ENCODE results near the gene TM4SF20.
"Not testable (repeated sequence)": the region's sequence is repeated elsewhere in the genome, so short reads cannot be mapped to it uniquely, and the experiment has no call there.

The TM4SF20 gene

GRCh38 chr2:227364585-227365263 is 14.4 kb downstream of the TM4SF20 start:
- not testable (repeated sequence) for DNase-seq

- DNase-seq: no peak
Observed at GRCh38 chr2:227363756-227364155, 15.3 kb downstream of the TM4SF20 start.

GRCh38 chr2:227360351-227360750 is 18.8 kb downstream of the TM4SF20 start:
- no peak for DNase-seq

GRCh38 chr2:227351639-227352038 is 27.5 kb downstream of the TM4SF20 start:
- DNase-seq: no peak

- DNase-seq: no peak
Observed at GRCh38 chr2:227349989-227350612, 29.0 kb downstream of the TM4SF20 start.

GRCh38 chr2:227348324-227348723 is 30.8 kb downstream of the TM4SF20 start:
- no peak for DNase-seq

- DNase-seq: no peak
Observed at GRCh38 chr2:227347117-227347516, 32.0 kb downstream of the TM4SF20 start.

- DNase-seq: no peak
Observed at GRCh38 chr2:227344231-227344630, 34.9 kb downstream of the TM4SF20 start.

- no peak for DNase-seq
Observed at GRCh38 chr2:227341553-227341952, 37.6 kb downstream of the TM4SF20 start.

GRCh38 chr2:227340106-227340505 is 39.0 kb downstream of the TM4SF20 start:
- no peak for DNase-seq

GRCh38 chr2:227339098-227339599 is 40.0 kb downstream of the TM4SF20 start:
- DNase-seq: no peak

GRCh38 chr2:227337442-227337841 is 41.7 kb downstream of the TM4SF20 start:
- no peak for DNase-seq

GRCh38 chr2:227335713-227336112 is 43.4 kb downstream of the TM4SF20 start:
- DNase-seq: no peak

GRCh38 chr2:227326783-227327182 is 52.3 kb downstream of the TM4SF20 start:
- DNase-seq: no peak

- DNase-seq: no peak
Observed at GRCh38 chr2:227325839-227326195, 53.3 kb downstream of the TM4SF20 start.

GRCh38 chr2:227324995-227325838 is 53.9 kb downstream of the TM4SF20 start, which contains the start of gene MFF:
TSS of gene MFF (plus strand) at chr2:227325251. CDS start at chr2:227330666, 5,415 bp downstream.
- DNase-seq: peak; percentile 83

GRCh38 chr2:227324642-227324994 is 54.5 kb downstream of the TM4SF20 start:
- no peak for DNase-seq

- no peak for DNase-seq
Observed at GRCh38 chr2:227323818-227324217, 55.3 kb downstream of the TM4SF20 start.

GRCh38 chr2:227322530-227323205 is 56.4 kb downstream of the TM4SF20 start:
- no peak for DNase-seq

- DNase-seq: no peak
Observed at GRCh38 chr2:227320305-227321094, 58.6 kb downstream of the TM4SF20 start.

- DNase-seq: no peak
Observed at GRCh38 chr2:227317834-227318233, 61.3 kb downstream of the TM4SF20 start.

- DNase-seq: no peak
Observed at GRCh38 chr2:227313310-227313709, 65.8 kb downstream of the TM4SF20 start.

Measured in SHP77 treated with DMSO at 0.1 percent for 48 hours (cell line).